ENCODE results near the gene PLCL1. TPM values are rescaled to one million over a fixed set of nuclear protein-coding genes. Genes with fewer than 3 reads are reported as not detected.

The PLCL1 gene
- polyA plus RNA-seq, 10 donors = 10.4 to 20.2 (median 17.1) TPM

DNA sequence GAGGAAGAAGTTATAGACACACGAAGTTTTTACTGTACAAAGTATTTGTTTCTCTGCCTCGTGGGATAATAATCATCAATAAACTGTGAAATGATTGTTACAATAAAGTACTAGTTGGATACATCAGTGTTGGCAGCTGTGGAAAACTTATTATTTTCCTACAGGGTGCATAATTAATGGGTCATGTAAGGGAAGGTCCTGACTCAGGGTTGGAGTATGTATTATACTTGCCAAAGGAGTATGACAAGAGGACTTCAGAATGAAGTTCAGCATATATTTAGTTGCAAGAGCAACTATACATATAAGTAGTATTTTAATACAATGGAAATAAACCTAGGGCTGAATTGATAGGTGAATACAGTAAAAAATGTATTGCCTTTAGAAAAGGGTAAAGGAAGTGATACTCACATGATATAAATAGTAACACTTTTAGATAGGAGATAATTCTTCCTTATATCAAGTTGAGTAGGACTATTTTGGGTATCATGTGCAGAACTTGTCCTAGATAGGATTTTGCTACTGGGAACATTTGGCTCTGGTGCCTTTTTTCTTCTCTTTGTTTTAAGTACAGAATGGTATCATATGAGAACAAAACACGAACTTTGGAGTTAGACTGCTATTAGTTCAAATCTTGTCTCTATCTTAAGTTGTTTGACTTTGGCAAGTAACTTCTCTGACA is 79.1 kb downstream of the PLCL1 start:
- peak in 1 of 3 donors; percentile 54 for DNase-seq

GRCh38 chr2:197884252-197884651 is 79.9 kb downstream of the PLCL1 start:
- DNase-seq = no peak

DNA sequence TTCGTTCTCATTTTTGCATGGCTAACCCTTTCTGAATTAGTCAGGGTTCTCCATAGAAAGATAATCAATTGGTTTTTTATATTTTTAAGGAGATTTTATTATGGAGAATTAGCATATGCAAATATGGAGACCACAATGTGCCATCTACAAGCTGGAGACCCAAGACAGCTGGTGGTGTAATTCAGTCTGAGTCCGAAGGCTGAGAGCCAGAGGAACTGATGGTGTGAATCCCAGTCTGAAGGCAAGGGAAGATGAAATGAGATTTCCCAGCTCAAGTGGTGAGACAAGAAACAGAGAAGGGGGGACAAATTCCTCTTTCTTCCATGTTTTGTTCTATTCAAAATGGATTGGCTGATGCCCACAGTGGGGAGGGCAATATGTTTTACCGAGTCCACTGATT is 80.7 kb downstream of the PLCL1 start:
- DNase-seq = no peak

GRCh38 chr2:197885587-197885986 is 81.2 kb downstream of the PLCL1 start:
- no peak for DNase-seq

GRCh38 chr2:197888321-197888720 is 83.9 kb downstream of the PLCL1 start:
- no peak for DNase-seq

- no peak for DNase-seq
Observed at GRCh38 chr2:197889041-197889440, 84.6 kb downstream of the PLCL1 start.

- no peak for DNase-seq
Observed at GRCh38 chr2:197890168-197890567, 85.8 kb downstream of the PLCL1 start.

GRCh38 chr2:197891897-197892442 is 87.6 kb downstream of the PLCL1 start:
- no peak for DNase-seq

DNA sequence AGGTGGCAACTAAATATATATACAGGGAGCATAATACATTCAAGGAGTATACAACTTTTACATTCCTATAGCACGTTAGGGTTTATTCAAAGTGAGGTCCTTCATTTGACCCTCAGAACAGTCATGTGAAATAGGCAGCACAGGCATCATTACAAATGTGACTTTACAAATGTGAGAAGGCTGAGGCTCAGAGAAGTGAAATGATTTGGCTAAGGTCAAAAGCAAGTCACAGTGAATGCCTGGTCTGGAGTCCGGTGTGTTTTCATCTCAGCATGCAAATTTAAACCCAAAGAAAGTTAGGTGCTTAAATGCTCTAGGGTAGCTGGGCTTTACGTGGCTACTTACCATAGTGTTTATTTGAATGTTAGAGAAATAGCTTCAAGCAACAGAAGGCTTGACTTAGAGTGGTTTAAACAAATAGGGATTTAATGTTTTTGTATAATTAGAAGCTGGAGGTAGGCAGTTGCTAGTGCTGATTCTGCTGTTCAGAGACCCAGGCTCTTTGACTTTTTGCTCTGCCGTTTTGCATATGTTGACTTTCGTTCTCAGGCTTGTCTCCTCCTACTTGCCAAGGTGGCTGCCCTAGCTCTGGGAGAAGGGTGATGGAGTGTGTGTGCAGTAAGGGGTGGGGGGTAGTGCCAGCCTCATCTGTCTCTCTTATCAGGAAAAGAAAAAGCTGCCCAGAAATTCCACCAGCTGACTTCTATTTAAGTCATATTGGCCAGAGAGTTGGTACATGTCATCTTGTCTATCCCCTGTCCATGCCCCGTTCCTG is 89.2 kb downstream of the PLCL1 start:
- DNase-seq = no peak

- no peak for DNase-seq
Observed at GRCh38 chr2:197894751-197895274, 90.4 kb downstream of the PLCL1 start.

- no peak for DNase-seq
Observed at GRCh38 chr2:197897960-197898678, 93.7 kb downstream of the PLCL1 start.

DNA sequence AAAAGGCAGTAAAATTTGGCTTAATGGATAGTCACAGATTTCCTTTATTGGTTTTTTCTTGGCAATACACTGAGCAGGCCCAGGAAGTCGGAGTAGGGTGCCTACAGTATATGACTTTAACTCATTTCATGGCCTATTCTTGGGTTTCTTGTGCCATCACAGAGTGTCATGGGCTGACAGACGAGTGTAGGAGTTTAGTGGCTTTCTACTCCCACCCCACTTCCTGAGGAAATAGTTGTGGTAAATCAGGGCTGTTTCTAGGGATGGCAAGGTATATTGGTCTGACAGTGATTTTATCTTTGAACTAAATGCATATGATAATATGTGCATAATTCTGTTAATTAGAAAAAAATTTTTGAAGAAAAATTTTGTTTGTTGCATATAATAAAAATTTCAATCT is 100.1 kb downstream of the PLCL1 start:
- no peak for DNase-seq

- DNase-seq = peak in 2 of 3 donors; percentile 38 to 71
Observed at GRCh38 chr2:197908156-197908555, 103.8 kb downstream of the PLCL1 start.

DNA sequence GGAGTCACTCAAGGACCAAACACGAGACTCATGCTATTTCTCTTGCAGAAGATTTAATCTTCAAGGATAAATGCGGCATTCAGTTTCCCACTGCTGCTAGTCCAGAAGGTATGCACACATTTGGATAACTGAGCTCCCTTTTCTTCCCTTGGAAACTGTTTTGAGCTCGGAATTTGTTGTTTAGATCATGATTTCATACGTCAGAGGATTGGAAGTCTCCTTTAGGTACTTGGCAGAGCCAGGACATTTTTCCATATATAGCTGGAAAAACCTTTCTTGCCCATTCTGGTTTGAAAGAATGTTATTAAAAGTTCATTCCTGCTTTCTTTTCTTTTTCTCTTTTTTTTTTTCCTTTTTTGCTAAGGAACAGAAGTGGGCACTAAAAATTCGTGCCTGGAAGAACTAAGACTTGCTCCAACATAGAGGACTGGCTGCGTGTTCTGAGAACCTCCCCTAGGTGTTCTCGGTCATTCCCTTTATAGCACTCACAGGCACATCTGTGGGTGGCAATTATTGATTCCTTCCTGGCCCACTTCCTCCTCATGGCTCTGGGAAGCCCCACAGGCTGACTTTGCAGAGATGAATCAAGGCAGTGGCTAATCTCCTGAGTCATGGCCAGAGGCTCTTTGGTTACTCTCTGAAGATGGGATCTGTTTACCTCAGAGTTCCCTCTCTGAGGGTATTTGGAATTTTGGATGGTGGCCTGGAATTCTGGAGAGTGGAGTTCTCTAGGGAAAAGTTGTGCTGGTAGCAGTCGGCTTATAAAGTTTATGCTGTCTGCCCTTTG is 104.8 kb downstream of the PLCL1 start:
- DNase-seq = peak; percentile 78 to 86 (median 86)

DNA sequence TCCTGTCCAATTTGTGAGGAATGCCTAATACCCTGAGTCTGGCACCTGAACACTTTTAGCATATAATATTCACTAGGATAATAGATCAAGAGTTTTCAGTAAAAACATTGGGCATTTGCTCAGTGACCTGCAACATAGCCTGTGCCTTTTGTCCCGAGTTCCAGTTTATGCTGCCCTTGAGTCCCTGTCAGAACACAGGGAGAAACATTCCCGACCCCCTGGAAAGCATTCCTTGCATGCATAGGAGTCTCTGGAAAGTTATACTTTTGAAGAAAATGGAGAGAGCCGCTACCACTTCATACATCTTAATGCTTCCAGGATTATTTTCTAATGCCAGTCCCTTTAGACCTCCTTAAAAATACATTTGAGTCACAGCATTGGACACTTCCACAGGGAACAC is 107.3 kb downstream of the PLCL1 start:
- no peak for DNase-seq

GRCh38 chr2:197913084-197913483 is 108.7 kb downstream of the PLCL1 start:
- DNase-seq = no peak

GRCh38 chr2:197914778-197915177 is 110.4 kb downstream of the PLCL1 start:
- DNase-seq = no peak

- no peak for DNase-seq
Observed at GRCh38 chr2:197915548-197916265, 111.3 kb downstream of the PLCL1 start.

GRCh38 chr2:197919487-197919886 is 115.1 kb downstream of the PLCL1 start:
- DNase-seq = no peak

DNA sequence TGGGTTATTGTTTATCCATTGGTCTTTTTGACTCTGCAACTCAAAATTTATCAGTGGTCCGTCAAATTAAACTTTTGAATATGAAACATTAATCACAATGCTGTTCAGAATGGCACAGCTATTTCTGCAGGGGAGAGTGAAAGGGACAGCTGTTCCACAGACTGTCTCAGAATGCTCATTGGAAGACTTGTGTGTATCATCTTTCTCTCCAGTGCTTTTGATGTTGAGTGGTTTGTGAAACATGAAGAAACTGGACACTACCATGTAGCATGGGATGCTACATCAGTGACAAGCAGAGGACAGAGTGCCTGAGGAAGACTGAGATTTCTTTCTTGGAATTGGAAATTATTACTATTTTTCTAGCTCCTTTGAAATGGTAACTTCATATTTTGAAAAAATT is 115.7 kb downstream of the PLCL1 start:
- DNase-seq = peak in 2 of 3 donors; percentile 36 to 66
